ENCODE data around the gene UBXN4. TPM values are rescaled to one million over a fixed set of nuclear protein-coding genes. Genes with fewer than 3 reads are reported as not detected.
"Not testable (repeated sequence)": the region's sequence is repeated elsewhere in the genome, so short reads cannot be mapped to it uniquely, and the experiment has no call there.

Gene UBXN4
- total RNA-seq, 1 experiment from 2014 or later = 83.7 TPM

DNA sequence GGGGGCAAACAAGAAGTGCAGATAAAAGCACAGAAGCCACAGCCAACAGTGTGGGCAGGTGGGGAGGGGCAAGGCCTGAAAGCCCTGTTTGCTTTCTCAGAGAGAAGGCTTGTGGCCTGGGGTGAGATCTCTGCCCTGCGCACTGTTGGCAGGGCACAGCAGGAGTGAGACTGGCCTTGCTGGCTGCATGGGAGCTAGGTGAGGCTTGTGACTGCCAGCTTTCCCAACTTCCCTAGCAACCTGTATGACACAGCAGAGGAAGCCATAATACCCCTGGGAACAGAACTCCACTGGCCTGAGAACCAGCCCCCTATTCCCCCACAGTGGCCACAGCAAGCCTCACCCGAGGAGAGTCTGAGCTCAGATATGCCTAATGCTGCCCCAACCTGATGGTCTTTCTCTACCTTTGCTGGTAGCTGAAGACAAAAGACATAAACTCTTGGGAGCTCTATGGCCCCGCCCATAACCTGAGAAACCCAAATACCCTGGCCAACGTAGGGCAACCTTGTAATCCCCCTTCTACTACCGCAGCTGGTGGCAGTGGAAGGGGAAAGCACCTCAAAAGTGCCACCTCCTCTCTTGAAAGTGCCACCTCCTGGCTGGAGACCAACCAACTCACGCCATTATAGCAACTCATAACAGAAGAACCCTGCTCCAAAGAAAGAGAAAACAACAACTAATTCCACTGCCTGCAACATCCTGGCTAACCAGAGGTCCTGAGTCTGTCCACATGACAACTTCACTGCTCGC is 50.9 kb downstream of the UBXN4 start:
- ChIA-PET POLR2A (interaction anchor here (0.6 kb wide), 2 partner anchors 25 to 51 kb away, joined by 3 to 18 read pairs; no protein-coding TSS in a partner anchor), CTCF (no interaction called here)
- TF ChIP-seq SIN3A (IDR thresholded peaks at IDR 0.05; ENCODE audit: borderline replicate concordance, insufficient read depth, low read depth, low read length) = no peak
- TF ChIP-seq, protein P1, sequence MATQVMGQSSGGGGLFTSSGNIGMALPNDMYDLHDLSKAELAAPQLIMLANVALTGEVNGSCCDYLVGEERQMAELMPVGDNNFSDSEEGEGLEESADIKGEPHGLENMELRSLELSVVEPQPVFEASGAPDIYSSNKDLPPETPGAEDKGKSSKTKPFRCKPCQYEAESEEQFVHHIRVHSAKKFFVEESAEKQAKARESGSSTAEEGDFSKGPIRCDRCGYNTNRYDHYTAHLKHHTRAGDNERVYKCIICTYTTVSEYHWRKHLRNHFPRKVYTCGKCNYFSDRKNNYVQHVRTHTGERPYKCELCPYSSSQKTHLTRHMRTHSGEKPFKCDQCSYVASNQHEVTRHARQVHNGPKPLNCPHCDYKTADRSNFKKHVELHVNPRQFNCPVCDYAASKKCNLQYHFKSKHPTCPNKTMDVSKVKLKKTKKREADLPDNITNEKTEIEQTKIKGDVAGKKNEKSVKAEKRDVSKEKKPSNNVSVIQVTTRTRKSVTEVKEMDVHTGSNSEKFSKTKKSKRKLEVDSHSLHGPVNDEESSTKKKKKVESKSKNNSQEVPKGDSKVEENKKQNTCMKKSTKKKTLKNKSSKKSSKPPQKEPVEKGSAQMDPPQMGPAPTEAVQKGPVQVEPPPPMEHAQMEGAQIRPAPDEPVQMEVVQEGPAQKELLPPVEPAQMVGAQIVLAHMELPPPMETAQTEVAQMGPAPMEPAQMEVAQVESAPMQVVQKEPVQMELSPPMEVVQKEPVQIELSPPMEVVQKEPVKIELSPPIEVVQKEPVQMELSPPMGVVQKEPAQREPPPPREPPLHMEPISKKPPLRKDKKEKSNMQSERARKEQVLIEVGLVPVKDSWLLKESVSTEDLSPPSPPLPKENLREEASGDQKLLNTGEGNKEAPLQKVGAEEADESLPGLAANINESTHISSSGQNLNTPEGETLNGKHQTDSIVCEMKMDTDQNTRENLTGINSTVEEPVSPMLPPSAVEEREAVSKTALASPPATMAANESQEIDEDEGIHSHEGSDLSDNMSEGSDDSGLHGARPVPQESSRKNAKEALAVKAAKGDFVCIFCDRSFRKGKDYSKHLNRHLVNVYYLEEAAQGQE (IDR thresholded peaks at IDR 0.05; ENCODE audit: insufficient read depth in 1 of 2, low read depth in 2 of 2, low read length in 1 of 2) = no peak
- TF ChIP-seq TCF7L2 (IDR thresholded peaks at IDR 0.05; ENCODE audit: low read depth, low read length) = no peak
- TF ChIP-seq, protein P2, sequence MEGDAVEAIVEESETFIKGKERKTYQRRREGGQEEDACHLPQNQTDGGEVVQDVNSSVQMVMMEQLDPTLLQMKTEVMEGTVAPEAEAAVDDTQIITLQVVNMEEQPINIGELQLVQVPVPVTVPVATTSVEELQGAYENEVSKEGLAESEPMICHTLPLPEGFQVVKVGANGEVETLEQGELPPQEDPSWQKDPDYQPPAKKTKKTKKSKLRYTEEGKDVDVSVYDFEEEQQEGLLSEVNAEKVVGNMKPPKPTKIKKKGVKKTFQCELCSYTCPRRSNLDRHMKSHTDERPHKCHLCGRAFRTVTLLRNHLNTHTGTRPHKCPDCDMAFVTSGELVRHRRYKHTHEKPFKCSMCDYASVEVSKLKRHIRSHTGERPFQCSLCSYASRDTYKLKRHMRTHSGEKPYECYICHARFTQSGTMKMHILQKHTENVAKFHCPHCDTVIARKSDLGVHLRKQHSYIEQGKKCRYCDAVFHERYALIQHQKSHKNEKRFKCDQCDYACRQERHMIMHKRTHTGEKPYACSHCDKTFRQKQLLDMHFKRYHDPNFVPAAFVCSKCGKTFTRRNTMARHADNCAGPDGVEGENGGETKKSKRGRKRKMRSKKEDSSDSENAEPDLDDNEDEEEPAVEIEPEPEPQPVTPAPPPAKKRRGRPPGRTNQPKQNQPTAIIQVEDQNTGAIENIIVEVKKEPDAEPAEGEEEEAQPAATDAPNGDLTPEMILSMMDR (IDR thresholded peaks at IDR 0.05) = no peak
- TF ChIP-seq POLR2AphosphoS5 (IDR thresholded peaks at IDR 0.05; ENCODE audit: low read depth, low read length) = no peak
- in situ Hi-C loops (cut with HindIII; ENCODE audit: low pct_unique_long_range_greater_than_20kb, low sequenced_read_pairs) = no loop called here
- H3K4me3 ChIP-seq (ENCODE audit: low read depth in 2 of 2, low read length in 2 of 2) = no peak overlapping the region
- no TSS peak for BruUV-seq (replicated peaks)
- H3K9me3 ChIP-seq (ENCODE audit: control insufficient read depth, insufficient read depth, low read depth, low read length) = no peaks in the 10 kb centered on the region
- H3K27ac ChIP-seq (ENCODE audit: low read length) = no peak overlapping the region
- no peaks in the 10 kb centered on the region for H3K36me3 ChIP-seq (ENCODE audit: control insufficient read depth, insufficient read depth, low read length)
- no peak for DNase-seq (ENCODE audit: low read depth, low spot score)
- intact Hi-C loops (cut with micrococcal nuclease; ENCODE audit: unreplicated experiment) = no loop called here
- no peaks in the 10 kb centered on the region for H3K4me1 ChIP-seq (ENCODE audit: control insufficient read depth, insufficient read depth, low read length)
- 0 out of 2 replicates have a peak, but pooled peaks have one; percentile 44 for ATAC-seq
- H3K27me3 ChIP-seq (ENCODE audit: control insufficient read depth, insufficient read depth, low read length) = no peaks in the 10 kb centered on the region

DNA sequence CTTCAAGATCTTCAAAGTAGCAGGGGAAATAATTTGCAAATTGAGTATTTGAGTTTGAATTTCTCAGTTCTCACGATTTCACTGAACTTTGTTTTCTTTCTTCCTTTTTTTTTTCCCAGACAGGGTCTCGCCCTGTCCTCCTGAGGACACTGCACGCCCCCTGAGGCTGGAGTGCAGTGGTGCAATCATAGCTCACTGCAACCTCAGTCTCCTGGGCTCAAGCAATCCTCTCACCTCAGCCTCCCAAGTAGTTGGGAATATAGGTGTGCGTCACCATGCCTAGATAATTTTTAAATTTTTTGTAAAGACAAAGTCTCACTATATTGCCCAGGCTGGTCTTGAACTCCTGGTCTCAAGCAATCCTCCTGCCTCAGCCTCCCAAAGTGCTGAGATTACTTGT is 54.0 kb downstream of the UBXN4 start:
- BruUV-seq (replicated peaks); POLR2A ChIA-PET; ATAC-seq; CTCF ChIA-PET; DNase-seq (ENCODE audit: low read depth, low spot score); H3K4me3 ChIP-seq (ENCODE audit: low read depth in 2 of 2, low read length in 2 of 2); H3K36me3 ChIP-seq (ENCODE audit: control insufficient read depth, insufficient read depth, low read length); H3K27ac ChIP-seq (ENCODE audit: low read length); H3K9me3 ChIP-seq (ENCODE audit: control insufficient read depth, insufficient read depth, low read depth, low read length); in situ Hi-C loops (cut with HindIII; ENCODE audit: low pct_unique_long_range_greater_than_20kb, low sequenced_read_pairs); H3K4me1 ChIP-seq (ENCODE audit: control insufficient read depth, insufficient read depth, low read length); H3K27me3 ChIP-seq (ENCODE audit: control insufficient read depth, insufficient read depth, low read length): not testable (repeated sequence)
- intact Hi-C loops (cut with micrococcal nuclease; ENCODE audit: unreplicated experiment) = loop anchor here (5.0 kb wide), 1 partner anchor 808 kb away; no protein-coding TSS in a partner anchor

DNA sequence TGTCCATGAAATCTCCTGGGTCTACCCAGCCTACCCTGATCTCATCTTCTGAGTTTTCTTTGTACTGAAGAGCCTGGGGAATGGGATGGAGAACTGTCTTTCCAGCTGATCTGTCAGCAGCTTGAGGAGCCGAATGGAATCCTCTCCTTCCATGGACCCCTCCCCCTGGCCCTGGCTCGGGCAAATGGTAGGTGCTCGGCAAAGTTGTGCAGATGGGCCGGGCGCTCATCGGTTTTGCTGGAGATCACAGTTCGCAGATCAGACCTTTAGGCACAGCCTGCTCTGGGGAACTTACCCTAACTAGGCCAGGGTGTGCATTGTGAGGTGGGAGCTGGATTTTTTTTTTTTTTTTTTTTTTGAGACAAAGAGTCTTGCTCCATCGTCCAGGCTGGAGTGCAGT is 55.0 kb downstream of the UBXN4 start:
- no peaks in the 10 kb centered on the region for H3K27me3 ChIP-seq (ENCODE audit: control insufficient read depth, insufficient read depth, low read length)
- no peak overlapping the region for H3K27ac ChIP-seq (ENCODE audit: low read length)

More for the DNA sequence above, 55.0 kb downstream of the UBXN4 start:
- ATAC-seq (no peak), DNase-seq (ENCODE audit: low read depth, low spot score) (no peak)
- in situ Hi-C loops (cut with HindIII; ENCODE audit: low pct_unique_long_range_greater_than_20kb, low sequenced_read_pairs) = no loop called here
- intact Hi-C loops (cut with micrococcal nuclease; ENCODE audit: unreplicated experiment) = loop anchor here (5.0 kb wide), 1 partner anchor 809 kb away; no protein-coding TSS in a partner anchor
- CTCF ChIA-PET = interaction anchor here (0.6 to 1.9 kb wide), 3 partner anchors 567 to 808 kb away, joined by 4 to 10 read pairs (median 5); no protein-coding TSS in a partner anchor
- Histone ChIP-seq H3K36me3 (ENCODE audit: control insufficient read depth, insufficient read depth, low read length) (no peaks in the 10 kb centered on the region), H3K9me3 (ENCODE audit: control insufficient read depth, insufficient read depth, low read depth, low read length) (no peaks in the 10 kb centered on the region), H3K4me3 (ENCODE audit: low read depth in 2 of 2, low read length in 2 of 2) (no peak overlapping the region), H3K4me1 (ENCODE audit: control insufficient read depth, insufficient read depth, low read length) (no peaks in the 10 kb centered on the region)
- POLR2A ChIA-PET = no interaction called here
- BruUV-seq (replicated peaks) = no TSS peak
- TF ChIP-seq SIN3A (IDR thresholded peaks at IDR 0.05; ENCODE audit: borderline replicate concordance, insufficient read depth, low read depth, low read length) = no peak
- TF ChIP-seq, protein P1 (IDR thresholded peaks at IDR 0.05; ENCODE audit: insufficient read depth in 1 of 2, low read depth in 2 of 2, low read length in 1 of 2) = no peak
- TF ChIP-seq, protein P2 (IDR thresholded peaks at IDR 0.05) = no peak

Data from Panc1 (cell line).